Melanocyte of skin (primary cell): ENCODE data around the gene NT5C3B. TPM values are rescaled to one million over a fixed set of nuclear protein-coding genes. Genes with fewer than 3 reads are reported as not detected.

Source experiments
- small RNA-seq, 2 donors: library from RNA; depleted of rRNA; stranded (forward); fragments of <200 nt; gene quantifications; one replicate each; pipeline ENCODE3, GENCODE V24; 2012
- total RNA-seq, 2 donors: library from RNA; depleted of rRNA; stranded (reverse); fragments of >200 nt; gene quantifications; 2 replicates each; pipeline ENCODE4 v1.2.3, GENCODE V29; 2012

Gene NT5C3B
- 10 to 100 TPM; 37.5 to 49.0 TPM for total RNA-seq

DNA sequence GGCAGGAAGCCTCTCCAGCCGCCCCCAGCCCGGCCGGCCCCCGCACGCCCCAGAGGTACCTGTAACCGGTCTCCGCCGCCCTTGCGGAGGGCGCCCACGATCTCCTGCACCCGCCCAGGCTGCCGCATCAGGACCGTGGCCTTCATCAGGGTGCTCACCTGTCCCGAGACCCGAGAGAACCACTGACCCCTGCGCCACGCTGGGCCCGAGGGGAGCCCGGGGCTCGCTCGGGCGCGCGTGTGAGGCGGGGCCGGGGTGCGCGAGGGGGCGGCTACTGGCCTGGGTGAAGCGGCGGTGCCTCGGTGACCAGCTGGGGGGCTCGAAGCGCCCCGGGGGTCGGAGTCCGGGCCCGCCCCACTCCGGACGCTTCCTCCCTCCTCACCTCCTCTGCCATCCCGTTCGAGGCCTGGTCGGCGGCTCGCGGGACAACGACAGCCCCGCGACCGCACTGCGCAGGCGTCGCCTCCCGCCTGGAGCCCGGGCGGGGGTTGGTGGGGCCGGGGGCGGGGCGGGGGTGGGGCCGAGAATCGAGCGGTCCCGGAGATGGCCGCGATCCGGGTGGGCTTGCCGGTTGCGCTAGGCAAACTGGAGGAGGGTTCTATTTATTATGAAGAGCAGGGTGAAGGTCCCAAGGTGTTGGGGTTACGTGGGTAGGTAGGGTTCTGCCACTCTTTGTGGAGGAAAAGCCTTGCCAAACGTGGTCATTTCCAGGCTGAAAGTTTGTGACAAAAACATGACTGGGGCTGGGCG is at the start of gene NT5C3B:
Gene NT5C3B (minus strand): TSS at position 433 of the 750 bp plus-strand sequence. CDS start 39 bp downstream, at position 394.

DNA sequence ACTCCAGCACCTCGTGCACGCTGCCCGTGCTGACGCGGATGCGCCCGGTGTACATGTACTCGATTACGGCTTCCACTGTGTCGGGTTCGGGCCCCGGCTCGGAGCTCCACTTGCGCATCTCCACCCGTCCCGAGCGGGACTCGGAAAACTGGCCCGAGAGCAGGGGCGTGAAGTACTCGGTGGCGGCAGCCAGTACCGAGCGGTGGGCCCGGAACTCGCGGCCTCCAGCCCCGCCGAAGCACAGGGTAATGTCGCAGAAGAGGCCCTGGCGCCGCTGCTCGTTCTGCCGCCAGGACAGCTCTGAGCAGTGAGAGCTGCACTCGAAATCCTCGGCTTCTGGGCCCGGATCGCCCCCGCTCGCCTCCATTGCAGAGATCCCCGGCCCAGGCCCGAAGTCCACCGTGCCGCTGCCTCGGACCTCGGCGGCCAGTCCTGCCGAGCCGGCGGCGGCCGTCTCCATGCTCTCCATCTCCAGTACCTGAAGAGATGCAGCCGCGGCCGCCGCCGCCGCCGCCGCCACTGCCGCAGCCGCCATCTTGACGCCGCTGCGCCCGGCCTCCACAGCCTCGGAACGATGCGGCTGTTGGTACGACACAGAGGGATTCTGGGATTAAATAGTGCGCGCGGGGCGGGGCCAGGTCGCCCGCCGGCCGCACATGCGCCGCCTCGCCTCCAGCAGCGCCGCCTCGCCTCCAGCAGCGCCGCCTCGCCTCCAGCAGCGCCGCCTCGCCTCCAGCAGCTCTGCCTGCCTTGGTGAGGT is 29.0 kb upstream of the NT5C3B start, which contains the start of gene KLHL11:
Gene KLHL11 (minus strand): TSS at position 588 of the 760 bp plus-strand sequence. CDS start 53 bp downstream, at position 535.

DNA sequence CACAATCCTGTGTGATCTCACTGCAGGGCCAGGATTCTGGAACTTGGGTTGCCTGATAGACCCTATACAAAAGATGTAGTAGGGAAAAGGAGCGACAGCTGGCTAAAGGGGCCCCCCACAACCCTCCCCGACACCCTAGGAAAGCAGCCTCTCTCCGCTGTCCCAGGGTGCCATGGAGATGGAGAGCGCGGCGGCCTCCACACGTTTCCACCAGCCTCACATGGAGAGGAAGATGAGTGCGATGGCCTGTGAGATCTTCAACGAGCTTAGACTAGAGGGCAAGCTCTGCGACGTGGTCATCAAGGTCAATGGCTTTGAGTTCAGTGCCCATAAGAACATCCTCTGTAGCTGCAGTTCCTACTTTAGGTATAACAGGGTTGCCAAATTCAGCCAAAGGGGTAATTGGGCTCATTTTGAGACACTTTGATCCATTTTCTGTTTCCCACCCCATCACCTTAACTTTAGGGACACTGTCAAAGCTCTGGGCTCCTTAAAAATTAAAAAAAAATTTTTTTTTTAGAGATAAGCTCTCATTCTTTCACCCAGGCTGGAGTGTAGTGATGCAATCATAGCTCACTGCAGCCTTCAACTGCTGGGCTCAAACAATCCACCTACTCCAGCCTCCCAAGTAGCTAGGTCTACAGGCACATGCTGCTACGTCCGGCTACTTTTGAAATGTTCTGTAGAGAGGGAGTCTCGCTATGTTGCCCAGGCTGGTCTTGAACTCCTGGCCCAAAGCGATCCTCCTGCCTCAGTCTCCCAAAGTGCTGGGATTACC is 1.9 kb upstream of the NT5C3B start, which contains the start of gene KLHL10:
Gene KLHL10 (plus strand): TSS at position 65 of the 778 bp plus-strand sequence. CDS start 108 bp downstream, at position 173.

DNA sequence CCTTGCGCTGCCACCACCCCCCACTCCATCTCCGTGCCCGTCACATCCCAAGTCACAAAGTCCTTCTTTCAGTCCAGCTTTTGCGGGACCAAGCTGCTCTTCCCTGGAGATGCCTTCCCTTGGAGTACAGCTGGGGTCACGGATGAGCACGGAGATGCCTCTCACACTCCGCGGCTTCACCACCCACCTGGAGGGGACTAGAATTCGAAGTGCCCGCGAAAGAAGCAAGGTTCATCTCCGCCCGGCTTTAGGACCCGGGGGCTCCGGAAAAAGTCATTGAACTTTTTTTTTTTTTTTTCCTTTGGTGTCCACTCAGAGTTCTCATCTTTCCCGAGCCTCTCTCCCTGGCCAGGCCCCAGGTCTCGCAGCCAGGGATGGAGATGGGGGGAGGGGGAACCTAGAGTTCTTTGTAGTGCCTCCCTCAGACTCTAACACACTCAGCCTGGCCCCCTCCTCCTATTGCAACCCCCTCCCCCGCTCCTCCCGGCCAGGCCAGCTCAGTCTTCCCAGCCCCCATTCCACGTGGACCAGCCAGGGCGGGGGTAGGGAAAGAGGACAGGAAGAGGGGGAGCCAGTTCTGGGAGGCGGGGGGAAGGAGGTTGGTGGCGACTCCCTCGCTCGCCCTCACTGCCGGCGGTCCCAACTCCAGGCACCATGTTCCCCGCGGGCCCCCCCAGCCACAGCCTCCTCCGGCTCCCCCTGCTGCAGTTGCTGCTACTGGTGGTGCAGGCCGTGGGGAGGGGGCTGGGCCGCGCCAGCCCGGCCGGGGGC is 23.5 kb downstream of the NT5C3B start, which contains the start of gene FKBP10:
Gene FKBP10 (plus strand): TSS at position 624 of the 771 bp plus-strand sequence. CDS start 31 bp downstream, at position 655.

DNA sequence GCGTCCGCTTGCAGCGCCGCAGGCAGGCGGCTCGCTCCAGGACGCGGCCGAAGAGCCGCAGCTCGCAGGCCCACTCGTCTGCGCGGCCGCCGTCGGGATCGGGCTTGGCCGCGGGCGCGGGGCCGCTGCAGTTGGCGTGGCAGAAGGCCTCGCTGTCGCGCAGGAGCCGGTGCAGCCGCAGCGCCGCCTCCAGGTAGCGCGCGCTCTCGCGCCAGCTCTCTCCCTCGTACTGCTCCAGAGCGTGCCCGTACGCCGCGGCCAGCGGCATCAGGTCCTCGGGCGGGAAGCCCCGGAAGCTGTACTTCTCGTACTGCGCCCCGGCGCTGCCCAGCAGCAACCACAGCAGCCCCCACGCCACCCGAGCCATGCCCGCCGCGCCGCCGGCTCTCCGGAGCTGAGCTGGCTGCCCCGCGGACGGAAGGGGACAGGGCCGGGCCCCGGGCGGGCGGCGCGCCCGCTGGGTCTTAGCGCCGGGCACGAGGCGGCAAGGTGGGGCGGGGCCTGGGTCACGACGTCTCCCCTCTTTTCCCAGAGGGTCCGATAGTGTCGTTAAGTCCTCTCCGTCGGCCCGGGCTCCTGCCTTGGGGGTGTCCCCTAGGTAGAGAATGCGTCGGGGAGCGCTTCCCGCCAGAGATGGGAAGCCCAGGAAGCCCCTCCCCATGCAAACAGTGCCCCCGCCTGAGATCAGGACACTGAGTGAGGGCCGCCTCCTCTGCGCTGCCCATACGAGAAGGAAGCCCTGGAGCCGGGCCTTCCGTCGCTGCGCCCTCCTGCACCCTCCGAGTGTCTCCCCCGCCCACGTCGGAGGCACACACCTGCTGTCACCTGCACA is 24.3 kb downstream of the NT5C3B start, which contains the start of gene P3H4:
Gene P3H4 (minus strand): TSS at position 401 of the 832 bp plus-strand sequence. CDS start 34 bp downstream, at position 367.

DNA sequence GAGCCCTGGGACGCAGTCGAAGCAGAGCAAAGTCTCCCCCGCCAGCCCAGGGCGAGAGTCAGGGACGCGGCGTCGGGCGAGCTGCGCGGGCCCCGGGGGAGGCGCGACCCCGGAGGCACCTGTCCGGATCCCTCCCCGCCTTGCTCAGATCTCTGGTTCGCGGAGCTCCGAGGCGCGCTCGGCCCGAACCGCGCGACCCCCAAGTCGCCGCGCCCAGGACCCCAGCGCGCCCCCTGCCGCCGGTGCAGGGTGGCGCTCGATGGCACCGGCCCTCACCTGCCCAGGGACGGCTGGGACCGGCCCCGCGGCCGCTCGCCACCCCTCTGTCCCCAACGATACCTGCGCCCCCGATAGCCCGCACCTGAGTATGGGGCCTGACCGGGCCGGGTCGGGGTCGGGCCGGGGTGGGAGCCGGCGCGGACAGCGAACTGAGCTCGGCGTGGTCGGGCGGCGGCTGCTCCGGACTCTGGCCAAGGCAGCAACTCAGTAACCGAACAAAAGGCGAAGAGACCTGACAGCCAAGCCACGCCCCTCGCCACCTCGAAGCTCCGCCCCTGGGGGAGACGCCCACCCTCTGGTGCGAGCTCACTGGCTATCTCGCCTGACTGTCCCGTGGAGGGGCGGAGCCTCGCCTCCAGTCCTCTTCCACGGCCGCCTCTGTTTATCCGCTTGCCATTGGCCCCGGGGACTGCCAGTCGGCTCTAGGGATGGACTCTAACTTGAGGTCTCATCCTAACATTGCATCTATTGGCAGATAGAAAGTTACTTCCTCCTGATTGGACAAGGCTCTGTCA is 49.6 kb downstream of the NT5C3B start, which contains the start of gene JUP:
Gene JUP (minus strand): TSS at position 485 of the 794 bp plus-strand sequence. CDS start 14,857 bp downstream, outside the sequence.

Small RNA genes within 50 kb of the gene (small RNA-seq; reads per million reads assigned to genes)
- 0 reads per million in 2 donors for gene AC125257.2

Other genes with a start within 250 kb of the NT5C3B start
- gene KRT14, start 249.3 kb downstream of the NT5C3B start, total RNA-seq = 1 to 10 TPM in 1 of 2 donors, under 1 TPM in 1; under 0.01 to 1.0 TPM
- gene KRT16, start 223.5 kb downstream of the NT5C3B start, total RNA-seq = under 1 TPM in 1 of 2 donors, not detected in 1; 0.69 TPM
- gene KRT17, start 211.7 kb downstream of the NT5C3B start, total RNA-seq = 1 to 10 TPM in 1 of 2 donors, not detected in 1; 1.7 TPM
- gene EIF1, start 147.3 kb downstream of the NT5C3B start, total RNA-seq = 10 to 100 TPM; 52.3 to 67.3 TPM
- not detected for gene GAST, start 123.9 kb downstream of the NT5C3B start, total RNA-seq
- gene HAP1, start 101.6 kb downstream of the NT5C3B start, total RNA-seq = under 1 TPM in 1 of 2 donors, not detected in 1; under 0.01 TPM
- 1 to 10 TPM; 1.7 to 3.8 TPM for gene JUP, start 49.5 kb downstream of the NT5C3B start, total RNA-seq
- gene P3H4, start 24.3 kb downstream of the NT5C3B start, total RNA-seq = 10 to 100 TPM; 17.2 to 24.0 TPM
- 100 to 1,000 TPM in 1 of 2 donors, 10 to 100 TPM in 1; 64.0 to 111 TPM for gene FKBP10, start 23.2 kb downstream of the NT5C3B start, total RNA-seq
- gene KLHL10, start 1.6 kb upstream of the NT5C3B start, total RNA-seq = under 1 TPM in 1 of 2 donors, not detected in 1; under 0.01 TPM
- gene KLHL11, start 29.2 kb upstream of the NT5C3B start, total RNA-seq = 10 to 100 TPM; 23.4 to 26.6 TPM
- 100 to 1,000 TPM; 219 to 239 TPM for gene ACLY, start 82.7 kb upstream of the NT5C3B start, total RNA-seq
- under 1 TPM; 0.67 to 0.69 TPM for gene ODAD4, start 94.4 kb upstream of the NT5C3B start, total RNA-seq
- gene CNP, start 130.6 kb upstream of the NT5C3B start, total RNA-seq = 100 to 1,000 TPM; 226 to 268 TPM
- 10 to 100 TPM; 52.7 to 74.3 TPM for gene DNAJC7, start 181.2 kb upstream of the NT5C3B start, total RNA-seq
- gene NKIRAS2, start 183.9 kb upstream of the NT5C3B start, total RNA-seq = 10 to 100 TPM; 25.8 to 33.6 TPM
- gene C17orf113, start 214.4 kb upstream of the NT5C3B start, total RNA-seq = under 1 TPM; under 0.01 to 0.34 TPM